Measurements from ENCODE around the gene OR5T2.

- TF ChIP-seq, protein P1, sequence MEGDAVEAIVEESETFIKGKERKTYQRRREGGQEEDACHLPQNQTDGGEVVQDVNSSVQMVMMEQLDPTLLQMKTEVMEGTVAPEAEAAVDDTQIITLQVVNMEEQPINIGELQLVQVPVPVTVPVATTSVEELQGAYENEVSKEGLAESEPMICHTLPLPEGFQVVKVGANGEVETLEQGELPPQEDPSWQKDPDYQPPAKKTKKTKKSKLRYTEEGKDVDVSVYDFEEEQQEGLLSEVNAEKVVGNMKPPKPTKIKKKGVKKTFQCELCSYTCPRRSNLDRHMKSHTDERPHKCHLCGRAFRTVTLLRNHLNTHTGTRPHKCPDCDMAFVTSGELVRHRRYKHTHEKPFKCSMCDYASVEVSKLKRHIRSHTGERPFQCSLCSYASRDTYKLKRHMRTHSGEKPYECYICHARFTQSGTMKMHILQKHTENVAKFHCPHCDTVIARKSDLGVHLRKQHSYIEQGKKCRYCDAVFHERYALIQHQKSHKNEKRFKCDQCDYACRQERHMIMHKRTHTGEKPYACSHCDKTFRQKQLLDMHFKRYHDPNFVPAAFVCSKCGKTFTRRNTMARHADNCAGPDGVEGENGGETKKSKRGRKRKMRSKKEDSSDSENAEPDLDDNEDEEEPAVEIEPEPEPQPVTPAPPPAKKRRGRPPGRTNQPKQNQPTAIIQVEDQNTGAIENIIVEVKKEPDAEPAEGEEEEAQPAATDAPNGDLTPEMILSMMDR (conservative IDR thresholded peaks at IDR 0.05 in 1 of 2, IDR thresholded peaks at IDR 0.05 in 1 of 2; ENCODE audit: extremely low read depth in 1 of 2, insufficient read depth in 1 of 2, low read depth in 1 of 2, low read length in 2 of 2) = no peak
- TF ChIP-seq EZH2 (IDR thresholded peaks at IDR 0.05; ENCODE audit: borderline replicate concordance, low read length) = no peak
These were observed 39.8 kb upstream of the OR5T2 start, which contains the start of gene OR5T1 for GRCh38 chr11:56273854-56274253.

All from mammary epithelial cell (primary cell).